Muscle of arm (tissue), 12 donors: ENCODE results near the gene JAZF1. TPM values are rescaled to one million over a fixed set of nuclear protein-coding genes. Genes with fewer than 3 reads are reported as not detected.
"Not testable (repeated sequence)": the region's sequence is repeated elsewhere in the genome, so short reads cannot be mapped to it uniquely, and the experiment has no call there.

ENCODE experiments used
- DNase-seq: peaks from one replicate; pipeline ENCODE4 v3.0.0-alpha.2; 2013
- polyA plus RNA-seq, 12 donors: library from polyadenylated mRNA; unstranded; fragments of 120-200 nt; gene quantifications; one replicate each; pipeline ENCODE4 v1.2.1, GENCODE V29; 2013; ENCODE audit not compliant: insufficient read length in 12 of 12

Gene JAZF1
- polyA plus RNA-seq, 12 donors: 21.4 to 36.4 (median 32.8) TPM; not detected in 1

GRCh38 chr7:28014340-28014739 is 166.3 kb downstream of the JAZF1 start:
- not testable (repeated sequence) for DNase-seq

DNA sequence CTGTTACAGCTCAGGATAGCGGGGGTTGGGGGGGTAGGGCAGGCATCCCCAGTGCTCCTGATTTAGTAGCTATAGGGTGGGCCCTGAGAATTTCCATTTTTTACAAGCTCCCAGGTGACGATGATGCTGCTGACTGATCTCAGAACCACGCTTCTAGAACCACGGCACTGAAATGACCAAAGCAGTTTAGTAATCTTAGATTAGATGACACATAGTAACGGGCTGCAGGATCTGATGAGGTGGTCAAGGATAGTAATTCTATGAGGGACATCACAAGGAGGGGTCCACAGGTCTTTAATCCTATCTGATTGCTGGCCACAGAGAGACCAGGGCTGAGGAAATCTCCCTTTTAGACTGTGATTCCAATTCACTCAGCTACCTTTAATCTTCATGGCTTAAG is 167.2 kb downstream of the JAZF1 start:
- no peak for DNase-seq

- DNase-seq: no peak
Measured at GRCh38 chr7:28013019-28013418, 167.6 kb downstream of the JAZF1 start.

- DNase-seq: no peak
Measured at GRCh38 chr7:28008911-28009310, 171.7 kb downstream of the JAZF1 start.

- no peak for DNase-seq
Measured at GRCh38 chr7:28008171-28008570, 172.4 kb downstream of the JAZF1 start.

DNA sequence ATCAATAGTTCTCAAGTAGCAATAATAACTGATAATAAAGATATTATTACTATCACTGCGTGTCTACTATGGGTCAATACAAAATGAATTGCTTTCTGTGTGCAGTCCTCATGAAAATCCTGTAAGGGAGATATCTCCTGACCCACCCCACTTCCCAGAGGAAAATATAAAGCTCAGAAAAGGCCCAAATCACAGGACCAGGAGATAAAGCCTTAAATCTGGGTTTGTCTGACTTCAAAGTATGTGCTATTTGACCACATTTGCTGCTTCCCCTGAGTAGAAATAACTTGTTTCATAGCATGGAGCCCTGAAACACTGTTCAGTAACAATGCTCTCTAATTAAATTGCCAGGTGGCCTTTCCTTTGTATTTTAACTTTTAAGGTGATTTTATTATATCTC is 174.1 kb downstream of the JAZF1 start:
- no peak for DNase-seq

DNA sequence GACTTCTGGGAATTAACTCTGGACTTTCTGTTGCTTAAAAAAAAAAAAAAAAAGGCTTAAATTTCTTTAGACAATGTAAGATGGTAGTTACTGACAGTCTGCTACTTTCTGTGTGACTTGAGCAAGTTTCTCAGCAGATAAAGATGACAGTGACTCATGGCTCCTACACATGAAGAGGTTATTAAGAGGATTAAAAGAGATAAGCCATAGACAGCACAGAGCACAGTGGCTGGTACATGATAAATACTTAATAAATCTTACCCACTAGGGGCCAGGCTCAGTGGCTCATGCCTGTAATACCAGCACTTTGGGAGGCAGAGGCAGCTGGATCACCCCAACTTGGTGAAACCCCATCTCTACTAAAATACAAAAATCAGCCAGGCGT is 174.8 kb downstream of the JAZF1 start:
- no peak for DNase-seq

- no peak for DNase-seq
Measured at GRCh38 chr7:28005075-28005846, 175.3 kb downstream of the JAZF1 start.

- DNase-seq: no peak
Measured at GRCh38 chr7:28003408-28003807, 177.2 kb downstream of the JAZF1 start.

- DNase-seq: no peak
Measured at GRCh38 chr7:28002638-28003037, 178.0 kb downstream of the JAZF1 start.

- no peak for DNase-seq
Measured at GRCh38 chr7:28001896-28002295, 178.7 kb downstream of the JAZF1 start.

DNA sequence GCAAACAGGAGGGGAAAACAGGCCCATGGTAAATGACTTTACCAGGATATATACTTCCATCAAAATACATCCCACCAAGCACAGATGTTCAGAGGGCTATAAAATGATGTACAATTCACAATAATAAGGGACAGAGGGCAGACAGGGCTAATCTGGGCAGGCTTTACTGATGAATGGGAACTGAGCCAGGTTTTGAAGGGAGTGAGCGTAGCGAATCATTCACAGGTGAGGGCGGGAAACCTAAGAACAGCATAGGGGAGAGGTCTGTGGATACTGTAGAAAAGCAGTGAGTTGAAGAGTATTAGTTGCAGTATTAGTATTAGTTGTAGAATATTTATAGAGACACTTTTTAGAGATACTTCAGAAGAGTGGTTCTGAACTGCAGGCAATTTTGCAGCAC is 180.8 kb downstream of the JAZF1 start:
- no peak for DNase-seq

DNA sequence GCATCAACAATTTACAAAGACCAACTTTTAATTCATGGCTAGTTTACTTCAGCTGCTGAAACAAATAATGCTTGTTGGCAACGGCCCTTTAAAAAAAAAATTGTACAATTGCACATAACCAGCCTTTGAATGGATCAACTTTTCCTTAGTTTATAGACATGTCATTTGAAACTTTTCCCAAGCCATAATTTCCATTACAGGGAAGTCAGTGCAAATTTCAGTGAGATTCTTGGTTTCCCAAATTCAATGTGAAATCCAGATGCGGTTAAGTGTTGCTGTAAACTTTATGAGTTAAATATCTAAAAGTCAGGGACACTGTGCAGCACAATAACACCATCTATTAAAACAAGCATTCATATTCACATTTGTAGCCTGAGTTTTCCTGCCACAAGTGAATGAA is 182.2 kb downstream of the JAZF1 start:
- DNase-seq: no peak

- DNase-seq: no peak
Measured at GRCh38 chr7:27997188-27997707, 183.3 kb downstream of the JAZF1 start.

DNA sequence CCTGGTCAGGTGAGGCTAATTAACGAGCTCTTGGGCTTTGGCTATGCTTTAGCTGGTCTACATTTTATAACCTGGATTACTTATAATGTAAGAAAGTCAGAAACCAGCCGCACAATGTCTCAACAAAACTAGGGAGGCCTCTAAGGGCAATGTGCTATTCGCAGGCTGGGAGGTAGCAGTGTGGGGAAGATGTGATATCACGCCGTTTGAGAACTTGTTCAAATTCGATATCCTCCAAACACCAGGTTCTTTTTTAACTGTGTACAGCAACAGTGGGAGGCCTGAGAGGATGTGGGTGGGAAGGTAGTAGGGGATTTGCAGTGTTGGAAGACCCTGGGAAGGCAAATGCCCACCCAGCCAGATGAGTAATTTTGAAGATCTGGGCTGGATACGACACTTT is 184.5 kb downstream of the JAZF1 start:
- DNase-seq: no peak

DNA sequence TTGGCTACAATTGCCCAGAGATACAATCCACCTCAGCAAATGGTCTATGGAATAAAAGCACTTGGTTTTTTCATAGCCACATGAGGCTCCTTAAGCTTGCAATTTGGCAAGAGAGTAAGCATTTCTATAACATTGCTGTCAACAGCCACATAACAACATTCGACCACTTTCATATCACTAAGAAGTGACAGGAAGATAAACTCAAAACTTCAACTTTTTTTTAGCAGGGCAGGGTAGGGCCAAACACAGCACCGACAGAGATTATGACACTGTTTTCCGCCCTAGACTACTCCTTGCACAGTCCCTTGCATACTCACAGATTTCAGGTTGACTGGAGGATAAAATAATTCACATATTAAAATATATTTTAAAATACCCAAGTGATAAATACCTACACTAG is 185.4 kb downstream of the JAZF1 start:
- DNase-seq: no peak

DNA sequence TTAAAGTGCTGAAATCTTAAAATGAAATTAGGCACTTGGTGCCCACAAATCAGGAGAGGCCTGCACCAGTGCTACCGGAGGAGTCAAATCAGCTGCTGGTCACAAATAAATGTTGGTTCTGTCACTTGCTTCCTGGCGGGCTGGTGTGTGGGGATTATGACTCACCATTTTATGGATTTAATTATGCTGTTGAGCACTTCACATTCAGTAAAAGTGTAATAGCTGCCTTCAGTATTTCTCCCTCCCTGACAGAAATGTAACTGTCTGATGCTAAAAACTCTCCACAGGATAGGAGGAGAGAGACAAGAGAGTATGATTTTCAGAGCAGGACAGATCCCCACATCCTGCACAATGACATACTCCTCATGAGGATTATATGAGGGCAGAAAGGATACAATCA is 186.0 kb downstream of the JAZF1 start:
- no peak for DNase-seq

DNA sequence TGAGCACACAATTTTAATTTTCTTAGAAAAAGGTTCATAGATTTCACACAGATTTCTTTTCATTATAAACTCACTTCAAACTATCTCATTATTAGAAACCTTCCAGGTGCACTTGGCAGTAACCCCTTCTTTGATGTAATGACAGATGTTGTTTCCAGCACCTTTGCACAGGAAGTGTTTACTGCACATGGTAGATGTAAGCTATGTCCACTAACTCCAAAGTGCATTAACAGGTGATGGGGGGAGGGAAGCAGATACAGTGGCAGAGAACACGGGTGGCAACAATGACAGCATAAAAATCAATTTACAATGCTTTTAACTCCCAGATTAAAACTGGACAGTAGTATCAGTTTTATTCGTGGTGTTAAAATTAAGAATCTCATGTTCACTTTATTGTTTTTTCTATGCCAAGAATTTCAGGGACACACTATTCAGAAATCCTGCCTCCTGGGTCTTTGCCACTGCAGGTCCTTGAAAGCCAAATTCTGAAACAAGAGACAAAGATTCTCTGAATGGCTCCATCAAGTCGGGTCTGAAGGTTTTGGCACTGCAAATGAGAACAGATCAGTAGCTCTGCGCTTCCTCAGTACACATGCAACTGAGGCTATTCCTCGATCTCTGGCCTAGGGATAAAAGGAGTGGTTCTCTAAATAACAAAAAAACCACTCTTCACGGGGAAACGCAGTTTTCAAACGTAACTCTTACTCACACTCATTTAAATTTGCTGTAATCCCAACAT is 187.7 kb downstream of the JAZF1 start:
- DNase-seq: no peak

DNA sequence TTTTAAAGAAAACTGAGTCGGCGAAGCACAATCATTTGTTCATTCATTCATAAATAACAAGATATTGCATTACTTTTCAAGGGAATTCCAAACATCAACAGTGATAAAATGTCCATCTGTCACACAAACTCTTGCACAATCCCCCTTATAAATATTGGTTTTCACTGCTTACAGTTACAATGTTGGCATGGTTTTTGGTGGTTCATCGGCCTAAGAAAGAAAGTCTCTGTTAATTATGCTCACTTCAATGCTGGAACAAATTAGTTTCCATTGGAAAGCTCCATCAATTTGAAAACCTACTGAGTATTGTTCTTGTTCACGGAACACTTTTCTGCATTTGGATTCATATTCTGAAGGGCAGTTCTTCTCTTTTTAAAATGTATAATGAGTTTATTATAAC is 188.5 kb downstream of the JAZF1 start:
- DNase-seq: no peak

- DNase-seq: no peak
Measured at GRCh38 chr7:27991006-27991528, 189.5 kb downstream of the JAZF1 start.

DNA sequence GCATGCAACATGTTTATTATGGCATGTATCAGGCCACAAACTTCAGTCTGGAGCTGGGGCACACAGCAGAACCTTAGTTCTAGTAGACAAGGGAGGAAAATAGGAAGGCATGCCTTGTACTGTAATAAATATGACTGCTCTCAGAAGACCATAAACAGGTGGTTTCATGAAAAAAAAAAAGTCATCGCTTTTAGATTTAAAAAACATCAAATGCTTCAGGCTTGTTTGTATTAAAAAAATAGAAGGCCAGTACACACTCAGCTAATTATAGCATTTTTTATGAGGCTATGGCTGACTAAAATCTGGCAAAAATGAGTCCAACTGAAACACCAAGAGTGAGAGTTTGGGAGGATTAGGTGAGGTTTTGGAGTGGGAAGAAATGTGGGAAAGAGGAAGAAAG is 204.1 kb downstream of the JAZF1 start:
- DNase-seq: no peak

- no peak for DNase-seq
Measured at GRCh38 chr7:27973625-27974024, 207.0 kb downstream of the JAZF1 start.

GRCh38 chr7:27972276-27972675 is 208.3 kb downstream of the JAZF1 start:
- DNase-seq: no peak
